Ishikawa (cell line): ENCODE measurements around the gene ACER3.

Experiments used
- CEBPB ChIP-seq: IDR thresholded peaks from 2 replicates; pipeline ENCODE4 v1.6.1; 2012
- CREB1 ChIP-seq: IDR thresholded peaks from 2 replicates; pipeline ENCODE4 v1.6.1; 2012; ENCODE audit warnings: low read depth
- EGR1 ChIP-seq: IDR thresholded peaks from 2 replicates; pipeline ENCODE4 v1.6.1; 2012
- EP300 ChIP-seq: IDR thresholded peaks from 2 replicates; pipeline ENCODE4 v1.6.1; 2012; ENCODE audit warnings: borderline replicate concordance
- FOXM1 ChIP-seq: IDR thresholded peaks from 2 replicates; pipeline ENCODE4 v1.6.1; 2012; ENCODE audit warnings: low read depth, borderline replicate concordance
- MAX ChIP-seq: IDR thresholded peaks from 2 replicates; pipeline ENCODE4 v1.6.1; 2012
- NFIC ChIP-seq: IDR thresholded peaks from 2 replicates; pipeline ENCODE4 v1.6.1; 2012
- RAD21 ChIP-seq: IDR thresholded peaks from 2 replicates; pipeline ENCODE4 v1.6.1; 2012; ENCODE audit warnings: low read depth
- REST ChIP-seq: IDR thresholded peaks from 2 replicates; pipeline ENCODE4 v1.6.1; 2012; ENCODE audit warnings: low read depth, mild to moderate bottlenecking
- TAF1 ChIP-seq: IDR thresholded peaks from 2 replicates; pipeline ENCODE4 v1.6.1; 2012; ENCODE audit warnings: low read depth, mild to moderate bottlenecking
- TCF12 ChIP-seq: IDR thresholded peaks from 2 replicates; pipeline ENCODE4 v1.6.1; 2012; ENCODE audit warnings: low read depth
- TEAD4 ChIP-seq: IDR thresholded peaks from 2 replicates; pipeline ENCODE4 v1.6.1; 2012
- USF1 ChIP-seq: IDR thresholded peaks from 2 replicates; pipeline ENCODE4 v1.6.1; 2012
- YY1 ChIP-seq: IDR thresholded peaks from 2 replicates; pipeline ENCODE4 v1.6.1; 2012; ENCODE audit warnings: low read depth
- ZBTB7A ChIP-seq: IDR thresholded peaks from 2 replicates; pipeline ENCODE4 v1.6.1; 2012; ENCODE audit warnings: low read depth

Gene ACER3

GRCh38 chr11:76831686-76832310 is 28.9 kb upstream of the ACER3 start:
- TF ChIP-seq CEBPB: no peak
- TF ChIP-seq RAD21: no peak
- no peak for TF ChIP-seq EP300
- no peak for TF ChIP-seq YY1
- no peak for TF ChIP-seq ZBTB7A
- TF ChIP-seq REST: no peak
- TF ChIP-seq MAX: no peak
- no peak for TF ChIP-seq CREB1
- no peak for TF ChIP-seq USF1
- TF ChIP-seq EGR1: no peak
- no peak for TF ChIP-seq TCF12
- no peak for TF ChIP-seq TEAD4

GRCh38 chr11:76832361-76832760 is 28.4 kb upstream of the ACER3 start:
- TF ChIP-seq REST (no peak), USF1 (no peak), EP300 (no peak), FOXM1 (no peak)

- TF ChIP-seq TCF12: no peak
- TF ChIP-seq YY1: no peak
- no peak for TF ChIP-seq FOXM1
- no peak for TF ChIP-seq USF1
- no peak for TF ChIP-seq EGR1
- no peak for TF ChIP-seq RAD21
- TF ChIP-seq REST: no peak
- no peak for TF ChIP-seq CREB1
- TF ChIP-seq MAX: no peak
- no peak for TF ChIP-seq EP300
- TF ChIP-seq TEAD4: no peak
- TF ChIP-seq ZBTB7A: no peak
- TF ChIP-seq CEBPB: no peak
- no peak for TF ChIP-seq NFIC
- TF ChIP-seq TAF1: no peak
Observed at GRCh38 chr11:76834151-76834550, 26.6 kb upstream of the ACER3 start.

GRCh38 chr11:76835036-76835435 is 25.7 kb upstream of the ACER3 start:
- TF ChIP-seq MAX (no peak), TEAD4 (no peak), FOXM1 (no peak), TAF1 (no peak), ZBTB7A (no peak), REST (no peak), YY1 (no peak), RAD21 (no peak), CEBPB (no peak), EGR1 (no peak), USF1 (no peak), EP300 (no peak), CREB1 (no peak), TCF12 (no peak), NFIC (no peak)
